IMR-90 (cell line): Measurements from ENCODE around the gene SHC4.

ENCODE experiments used
- BHLHE40 ChIP-seq: fragments of 150-350 bp; IDR thresholded peaks from 2 replicates; pipeline ENCODE4 v1.6.1; 2016; ENCODE audit warnings: mild to moderate bottlenecking, low read depth, low read length
- CEBPB ChIP-seq: IDR thresholded peaks from 2 replicates; pipeline ENCODE4 v1.6.1; 2012; ENCODE audit warnings: low read depth, low read length, improper control_type of control experiment
- CHD1 ChIP-seq: IDR thresholded peaks from 2 replicates; pipeline ENCODE4 v1.6.1; 2012; ENCODE audit warnings: low read depth, low read length, improper control_type of control experiment
- CTCF ChIP-seq: conservative IDR thresholded peaks from 2 replicates; pipeline ENCODE4 v1.5.1; 2012; ENCODE audit warnings: mild to moderate bottlenecking, low read depth, low read length, improper control_type of control experiment
- ELK1 ChIP-seq: fragments of 150-350 bp; IDR thresholded peaks from 2 replicates; pipeline ENCODE4 v1.6.1; 2016; ENCODE audit warnings: low read depth, mild to moderate bottlenecking, low read length, moderate library complexity, borderline replicate concordance
- FOS ChIP-seq: fragments of 150-350 bp; IDR thresholded peaks from 2 replicates; pipeline ENCODE4 v1.6.1; 2016; ENCODE audit warnings: low read depth, low read length
- MAFK ChIP-seq: IDR thresholded peaks from 2 replicates; pipeline ENCODE4 v1.6.1; 2012; ENCODE audit warnings: low read depth, low read length, improper control_type of control experiment
- MXI1 ChIP-seq: IDR thresholded peaks from 2 replicates; pipeline ENCODE4 v1.6.1; 2012; ENCODE audit warnings: low read depth, mild to moderate bottlenecking, low read length, moderate library complexity, borderline replicate concordance
- NFE2L2 ChIP-seq: fragments of 150-350 bp; IDR thresholded peaks from 2 replicates; pipeline ENCODE4 v1.6.1; 2016; ENCODE audit warnings: low read depth, mild to moderate bottlenecking, low read length
- POLR2A ChIP-seq: IDR thresholded peaks from 2 replicates; pipeline ENCODE4 v1.6.1; 2012; ENCODE audit warnings: mild to moderate bottlenecking, low read depth, low read length
- RAD21 ChIP-seq: IDR thresholded peaks from 2 replicates; pipeline ENCODE4 v1.6.1; 2012; ENCODE audit warnings: low read length, improper control_type of control experiment
- RFX5 ChIP-seq: IDR thresholded peaks from 2 replicates; pipeline ENCODE4 v1.8.0; 2012; ENCODE audit warnings: low read depth, mild to moderate bottlenecking, low read length, moderate library complexity
- SMC3 ChIP-seq: fragments of 150-350 bp; IDR thresholded peaks from 2 replicates; pipeline ENCODE4 v1.6.1; 2016; ENCODE audit warnings: low read depth, mild to moderate bottlenecking, antibody characterized with exemption, low read length, moderate library complexity
- USF2 ChIP-seq: fragments of 150-350 bp; IDR thresholded peaks from 2 replicates; pipeline ENCODE4 v1.6.1; 2017; ENCODE audit warnings: mild to moderate bottlenecking, antibody characterized with exemption, low read length, low read depth

- no peak for TF ChIP-seq CTCF
- no peak for TF ChIP-seq POLR2A
- TF ChIP-seq RAD21: no peak
- no peak for TF ChIP-seq RFX5
- no peak for TF ChIP-seq CEBPB
- no peak for TF ChIP-seq MAFK
- no peak for TF ChIP-seq NFE2L2
- no peak for TF ChIP-seq FOS
- TF ChIP-seq BHLHE40: no peak
- no peak for TF ChIP-seq ELK1
- no peak for TF ChIP-seq USF2
- TF ChIP-seq MXI1: no peak
- TF ChIP-seq CHD1: no peak
- TF ChIP-seq SMC3: no peak
Measured at GRCh38 chr15:48823237-48823636, 140.5 kb downstream of the SHC4 start.
